Heart left ventricle (tissue), 16 donors: ENCODE results near the gene C19orf44. TPM values are rescaled to one million over a fixed set of nuclear protein-coding genes. Genes with fewer than 3 reads are reported as not detected.
"Not testable (repeated sequence)": the region's sequence is repeated elsewhere in the genome, so short reads cannot be mapped to it uniquely, and the experiment has no call there.

ENCODE experiments used
- ATAC-seq, 4 donors: fragments of 200-7000 bp; cut with Tn5 transposase; one replicate each; pipeline ENCODE4 v1.9.1; 2020 to 2022; ENCODE audit warnings: moderate library complexity in 4 of 4, mild to moderate bottlenecking in 3 of 4, moderate number of reproducible peaks in 1 of 4
- DNase-seq, 5 donors: peaks; one replicate each; pipeline ENCODE4 v3.0.0-alpha.2; 2020
- H3K27ac ChIP-seq, 12 donors: fragments of 200-600 bp; sonication (generic) in 4 of 12; one replicate each; pipeline versions ENCODE4 v1.5.0 to v1.8.0; 2016 to 2022; ENCODE audit warnings: mild to moderate bottlenecking in 2 of 12
- H3K27me3 ChIP-seq, 9 donors: fragments of 200-600 bp; sonication (generic) in 2 of 9; one replicate each; pipeline versions ENCODE4 v1.5.1 to v1.8.0; 2016 to 2022; ENCODE audit warnings: mild to moderate bottlenecking in 3 of 9
- H3K36me3 ChIP-seq, 9 donors: fragments of 200-600 bp; sonication (generic) in 2 of 9; one replicate each; pipeline versions ENCODE4 v1.5.0 to v1.8.0; 2018 to 2022; ENCODE audit warnings: mild to moderate bottlenecking in 2 of 9
- H3K4me1 ChIP-seq, 12 donors: fragments of 200-600 bp; sonication (generic) in 4 of 12; one replicate each; pipeline versions ENCODE4 v1.5.0 to v1.8.0; 2016 to 2022; ENCODE audit warnings: mild to moderate bottlenecking in 3 of 12
- H3K4me3 ChIP-seq, 12 donors: fragments of 200-600 bp; sonication (generic) in 4 of 12; one replicate each; pipeline versions ENCODE4 v1.5.0 to v1.8.0; 2017 to 2022; ENCODE audit warnings: mild to moderate bottlenecking in 9 of 12, moderate library complexity in 4 of 12
- H3K9me3 ChIP-seq, 12 donors: fragments of 200-600 bp; sonication (generic) in 4 of 12; one replicate each; pipeline versions ENCODE4 v1.5.0 to v1.8.0; 2016 to 2022; ENCODE audit warnings: mild to moderate bottlenecking in 1 of 12
- CTCF ChIP-seq, 12 donors: fragments of 200-600 bp; sonication (generic) in 4 of 12; IDR thresholded peaks; one replicate each; pipeline versions ENCODE4 v1.5.0 to v1.8.0; 2018 to 2022; ENCODE audit warnings: antibody characterized with exemption in 12 of 12, mild to moderate bottlenecking in 5 of 12
- POLR2A ChIP-seq, 2 donors: fragments of 450-650 bp; IDR thresholded peaks; one replicate each; pipeline ENCODE4 v1.6.1; 2017; ENCODE audit warnings: antibody characterized with exemption in 2 of 2, mild to moderate bottlenecking in 2 of 2, moderate library complexity in 2 of 2
- WGBS, 4 donors: extraction: QIAGEN DNeasy Blood & Tissue Kit in 2 of 4; methylation state at CpG; one replicate each; pipeline versions ENCODE4 v1.1.5 to v1.1.7; 2013 to 2018; 5-methylcytosine and 5-hydroxymethylcytosine counted together
- intact Hi-C, 10 donors: fragments of 100-400 bp; cut with DNase I; formaldehyde crosslinking; loops; one replicate each; pipeline versions ENCODE4 v1.11.1 to v1.14.2; 2022
- polyA plus RNA-seq, 2 donors: library from polyadenylated mRNA; stranded (reverse); fragments of 200-250 nt; gene quantifications; one replicate each; pipeline ENCODE4 v1.2.3, GENCODE V29; 2013
- total RNA-seq, 9 donors: library from RNA; depleted of rRNA in 2 of 9; stranded (reverse); fragments of >200 nt in 2 of 9; fragmentation: NEBNext Ultra II Directional in 3 of 9; extraction: Animal tissue kit (Norgen Biotek cat#: 25700) in 3 of 9; gene quantifications; one replicate each; pipeline versions ENCODE4 v1.1.0 to v1.2.4, GENCODE V29; 2016 to 2023
- donor health status: ischemic (EF 13 %, LVEDD 7.1; RV severe dilation, severe dysfunction).
- donor health status: healthy with polysubstance abuse.
- donor health status: DM: no; HTN: yes; CAD: no.
- donor health status: DM: no; HTN: no; CAD: no.
- donor health status: ischemic (EF 25% LVEDD 6.9; RV normal size, moderate dysfunction).
- donor health status: ischemic (EF 25% LVEDD 5.7; RV mildly dilated, moderate dysfunction).
- donor health status: healthy.
- donor health status: DM: yes; HTN: yes; CAD: no.
- donor health status: ischemic (EF 35%, LVEDD 5.7; RV mildly dilated, moderate dysfunction).
- donor health status: nonischemic (EF 11% LVEDD 7.7; RV severe dilation, severe dysfunction).
- donor health status: DM: yes; HTN: yes; CAD: no.
- donor health status: PGD.
- donor health status: ischemic (EF 29% LVEDD 5.4; RV normal size, mild dysfunction).
- donor health status: nonischemic (EF 23%, LVEDD 6.1; RV moderate dilation, normal function).

Gene C19orf44
- total and polyA plus RNA-seq, 11 donors: 1.6 to 4.8 (median 3.3) TPM

- ATAC-seq: no peak
These were observed 52.8 kb downstream of the C19orf44 start for GRCh38 chr19:16548956-16549355.

GRCh38 chr19:16551902-16552301, 55.7 kb downstream of the C19orf44 start:
- H3K4me1 ChIP-seq, H3K9me3 ChIP-seq, H3K27me3 ChIP-seq, DNase-seq, H3K27ac ChIP-seq, ATAC-seq, H3K4me3 ChIP-seq, intact Hi-C loops: not testable (repeated sequence)
- peaks cover 0 to 66% (median 52%) of the 10 kb centered on the region in 9 donors for H3K36me3 ChIP-seq
- WGBS, 4 donors: 95 to 97% (median 95%) methylated on average over 6 of the region's 6 CpGs

More at GRCh38 chr19:16548956-16549355, 52.8 kb downstream of the C19orf44 start:
- no peaks in the 10 kb centered on the region for H3K9me3 ChIP-seq
- no peak for TF ChIP-seq POLR2A (IDR thresholded peaks at IDR 0.05)
- TF ChIP-seq CTCF (IDR thresholded peaks at IDR 0.05): no peak
- H3K4me3 ChIP-seq: no peak overlapping the region
- peaks cover 0 to 38% (median 33%) of the 10 kb centered on the region in 9 donors for H3K36me3 ChIP-seq
- no peaks in the 10 kb centered on the region for H3K27me3 ChIP-seq
- WGBS, 4 donors: 93 to 95% (median 95%) methylated on average over 4 of the region's 4 CpGs
- no peak overlapping the region for H3K27ac ChIP-seq
- DNase-seq: no peak
- intact Hi-C loops: no loop called here
- H3K4me1 ChIP-seq: peaks cover 0 to 12% (median 1%) of the 10 kb centered on the region in 12 donors

- intact Hi-C loops: no loop called here
- Histone ChIP-seq H3K9me3 (no peaks in the 10 kb centered on the region), H3K27ac (no peak overlapping the region), H3K4me3 (no peak overlapping the region), H3K36me3 (peaks cover 0 to 86% (median 68%) of the 10 kb centered on the region in 9 donors), H3K27me3 (no peaks in the 10 kb centered on the region), H3K4me1 (no peaks in the 10 kb centered on the region)
- no peak for DNase-seq
- no peak for ATAC-seq
- WGBS, 4 donors: 79 to 93% (median 86%) methylated on average over 8 of the region's 8 CpGs
- TF ChIP-seq POLR2A (IDR thresholded peaks at IDR 0.05) (no peak), CTCF (IDR thresholded peaks at IDR 0.05) (no peak)
These were observed 58.6 kb downstream of the C19orf44 start for GRCh38 chr19:16554776-16555175.

- H3K36me3 ChIP-seq: peaks cover 0 to 89% (median 74%) of the 10 kb centered on the region in 9 donors
These were observed 63.6 kb downstream of the C19orf44 start for GRCh38 chr19:16559780-16560276.

More at GRCh38 chr19:16559780-16560276, 63.6 kb downstream of the C19orf44 start:
- intact Hi-C loops: no loop called here
- no peak for ATAC-seq
- H3K27ac ChIP-seq: no peak overlapping the region
- no peaks in the 10 kb centered on the region for H3K9me3 ChIP-seq
- 79 to 89% (median 87%) methylated on average over 10 of the region's 10 CpGs for WGBS, 4 donors
- TF ChIP-seq CTCF (IDR thresholded peaks at IDR 0.05): no peak
- no peak for TF ChIP-seq POLR2A (IDR thresholded peaks at IDR 0.05)
- no peak for DNase-seq
- no peaks in the 10 kb centered on the region for H3K4me1 ChIP-seq
- no peaks in the 10 kb centered on the region for H3K27me3 ChIP-seq
- no peak overlapping the region for H3K4me3 ChIP-seq
